HCT116 (cell line): ENCODE results near the gene DCP1B. TPM values are rescaled to one million over a fixed set of nuclear protein-coding genes. Genes with fewer than 3 reads are reported as not detected.

Experiments used
- ATAC-seq: fragments of 200-7000 bp; cut with Tn5 transposase; 2 replicates; pipeline ENCODE4 v1.9.1; 2020; ENCODE audit warnings: mild to moderate bottlenecking, moderate library complexity
- BruUV-seq: library from RNA; stranded (reverse); fragments of 400-500 nt; replicated peaks from 2 replicates; lab custom pipeline; 2021; lab: Mats Ljungman, UMichigan
- CTCF ChIA-PET: fragments of 300-600 bp; sonication (Branson Sonifier 250); formaldehyde crosslinking; loops from one replicate; lab custom pipeline; 2021; ENCODE audit warnings: antibody characterized with exemption; lab: Charles Lee
- POLR2A ChIA-PET: fragments of 300-600, 350-600 bp; sonication (Branson Sonifier 250); formaldehyde crosslinking; loops from one replicate; lab custom pipeline; 2021; ENCODE audit warnings: antibody characterized with exemption; lab: Charles Lee
- RAD21 ChIA-PET, 2 experiments: fragments of 300-600 bp; sonication (Branson Sonifier 250); formaldehyde crosslinking; loops; one replicate each; lab custom pipeline; 2023; ENCODE audit warnings: low total read pairs in 2 of 2; ENCODE audit not compliant: uncharacterized antibody in 2 of 2, unreplicated experiment in 2 of 2, low non-redundant PET in 1 of 2; lab: Charles Lee
- DNase-seq: peaks from one replicate; pipeline ENCODE4 v3.0.0-alpha.2; 2010; ENCODE audit warnings: low read depth, low spot score
- H2AFZ ChIP-seq: fragments of 200-600 bp; shearing (Covaris generic), sonication (generic); 2 replicates; pipeline ENCODE4 v1.6.1; 2017; ENCODE audit warnings: low read depth, mixed run types, mixed read lengths, antibody characterized with exemption, low read length; ENCODE audit not compliant: poor library complexity, severe bottlenecking
- H3K27ac ChIP-seq: 2 replicates; pipeline ENCODE4 v1.5.1; 2012; ENCODE audit warnings: low read depth, low read length
- H3K27me3 ChIP-seq: fragments of 200-600 bp; sonication (generic); 2 replicates; pipeline ENCODE4 v1.6.1; 2016; ENCODE audit warnings: mixed run types, low read length, mixed read lengths; ENCODE audit not compliant: insufficient read depth
- H3K36me3 ChIP-seq, 2 experiments: fragments of 200-500 bp in 1 of 2; fragments of 200-600 bp in 1 of 2; sonication (Bioruptor generic) in 1 of 2; sonication (generic) in 1 of 2; 2 replicates each; pipeline versions ENCODE4 v1.5.1 to v1.6.1; 2014 to 2016; ENCODE audit warnings: low read length in 2 of 2, inconsistent platforms in 1 of 2, mixed read lengths in 1 of 2, mixed run types in 1 of 2; ENCODE audit not compliant: insufficient read depth in 2 of 2, control insufficient read depth in 1 of 2
- H3K4me1 ChIP-seq, 2 experiments: fragments of 200-600 bp in 1 of 2; sonication (generic) in 1 of 2; 2 replicates each; pipeline versions ENCODE4 v1.5.1 to v1.6.1; 2012 to 2017; ENCODE audit warnings: low read length in 2 of 2, inconsistent platforms in 1 of 2, mild to moderate bottlenecking in 1 of 2, mixed read lengths in 1 of 2, mixed run types in 1 of 2, moderate library complexity in 1 of 2; ENCODE audit not compliant: insufficient read depth in 2 of 2, control insufficient read depth in 1 of 2
- H3K4me2 ChIP-seq: fragments of 200-600 bp; sonication (generic); 2 replicates; pipeline ENCODE4 v1.6.1; 2017; ENCODE audit warnings: mixed run types, low read length, mixed read lengths
- H3K4me3 ChIP-seq, 2 experiments: fragments of 200-600 bp in 1 of 2; sonication (generic) in 1 of 2; replicated peaks in 1 of 2; 2 replicates each; pipeline ENCODE4 v1.5.1; 2011 to 2016; ENCODE audit warnings: low read length in 2 of 2, control low read depth in 1 of 2, low read depth in 1 of 2, mild to moderate bottlenecking in 1 of 2, mixed read lengths in 1 of 2, mixed run types in 1 of 2
- H3K79me2 ChIP-seq: fragments of 200-600 bp; sonication (generic); 2 replicates; pipeline ENCODE4 v1.6.1; 2017; ENCODE audit warnings: mild to moderate bottlenecking, mixed run types, low read length, moderate library complexity, mixed read lengths; ENCODE audit not compliant: insufficient read depth
- H3K9ac ChIP-seq: fragments of 200-600 bp; sonication (generic); 2 replicates; pipeline ENCODE4 v1.6.1; 2016; ENCODE audit warnings: low read length, mixed read lengths
- H3K9me2 ChIP-seq: fragments of 200-600 bp; sonication (generic), shearing (Covaris generic); 2 replicates; pipeline ENCODE4 v1.6.1; 2017; ENCODE audit warnings: mixed run types, mild to moderate bottlenecking, moderate library complexity; ENCODE audit not compliant: insufficient read depth
- H3K9me3 ChIP-seq, 2 experiments: fragments of 200-500 bp in 1 of 2; fragments of 200-600 bp in 1 of 2; sonication (Bioruptor generic) in 1 of 2; sonication (generic) in 1 of 2; 2 replicates each; pipeline ENCODE4 v1.6.1; 2014 to 2017; ENCODE audit warnings: low read length in 2 of 2, mixed read lengths in 2 of 2, inconsistent platforms in 1 of 2, low read depth in 1 of 2, mild to moderate bottlenecking in 1 of 2, mixed run types in 1 of 2, moderate library complexity in 1 of 2; ENCODE audit not compliant: control insufficient read depth in 1 of 2, insufficient read depth in 1 of 2
- H4K20me1 ChIP-seq: fragments of 200-600 bp; sonication (generic), shearing (Covaris generic); 2 replicates; pipeline ENCODE4 v1.6.1; 2017; ENCODE audit warnings: mixed run types, mild to moderate bottlenecking, moderate library complexity; ENCODE audit not compliant: insufficient read depth
- EGR1 ChIP-seq: IDR thresholded peaks from 2 replicates; pipeline ENCODE4 v1.6.1; 2012; ENCODE audit warnings: low read depth
- FOSL1 ChIP-seq: IDR thresholded peaks from 2 replicates; pipeline ENCODE4 v1.6.1; 2012; ENCODE audit warnings: low read depth
- JUND ChIP-seq: IDR thresholded peaks from 2 replicates; pipeline ENCODE4 v1.6.1; 2012
- RAD21 ChIP-seq: IDR thresholded peaks from 2 replicates; pipeline ENCODE4 v1.6.1; 2012; ENCODE audit warnings: low read depth, mild to moderate bottlenecking
- ZNF274 ChIP-seq: fragments of 200-500 bp; sonication (Bioruptor generic); IDR thresholded peaks from 2 replicates; pipeline ENCODE4 v1.6.1; 2014; ENCODE audit warnings: mild to moderate bottlenecking, low read depth, low read length, inconsistent platforms
- intact Hi-C: fragments of 100-400 bp; cut with micrococcal nuclease; formaldehyde crosslinking; loops from 2 replicates; pipeline ENCODE4 v1.10.0; 2022
- total RNA-seq: library from RNA; stranded (reverse); gene quantifications from one replicate; pipeline ENCODE4 v1.2.1, GENCODE V29; 2021; ENCODE audit not compliant: unreplicated experiment
- TF ChIP-seq, protein P1 (sequence below): IDR thresholded peaks from 2 replicates; pipeline ENCODE4 v1.6.1; 2012
- TF ChIP-seq, protein P2 (sequence below): IDR thresholded peaks from 2 replicates; pipeline ENCODE4 v1.6.1; 2011; ENCODE audit warnings: mild to moderate bottlenecking, low read length, moderate library complexity; ENCODE audit not compliant: insufficient replicate concordance; ENCODE audit errors: extremely low read depth
- TF ChIP-seq, protein P3 (sequence below), 3 experiments: fragments of 200-600 bp in 1 of 3; sonication (generic) in 1 of 3; IDR thresholded peaks in 2 of 3; conservative IDR thresholded peaks in 1 of 3; 2 replicates each; pipeline ENCODE4 v1.5.1; 2012 to 2017; ENCODE audit warnings: low read depth in 2 of 3, low read length in 2 of 3, antibody characterized with exemption in 1 of 3, borderline replicate concordance in 1 of 3, control low read depth in 1 of 3, mild to moderate bottlenecking in 1 of 3, mixed read lengths in 1 of 3, mixed run types in 1 of 3, moderate library complexity in 1 of 3; ENCODE audit not compliant: insufficient read depth in 1 of 3

The DCP1B gene
- total RNA-seq, 1 experiment from 2014 or later = 13.8 TPM

DNA sequence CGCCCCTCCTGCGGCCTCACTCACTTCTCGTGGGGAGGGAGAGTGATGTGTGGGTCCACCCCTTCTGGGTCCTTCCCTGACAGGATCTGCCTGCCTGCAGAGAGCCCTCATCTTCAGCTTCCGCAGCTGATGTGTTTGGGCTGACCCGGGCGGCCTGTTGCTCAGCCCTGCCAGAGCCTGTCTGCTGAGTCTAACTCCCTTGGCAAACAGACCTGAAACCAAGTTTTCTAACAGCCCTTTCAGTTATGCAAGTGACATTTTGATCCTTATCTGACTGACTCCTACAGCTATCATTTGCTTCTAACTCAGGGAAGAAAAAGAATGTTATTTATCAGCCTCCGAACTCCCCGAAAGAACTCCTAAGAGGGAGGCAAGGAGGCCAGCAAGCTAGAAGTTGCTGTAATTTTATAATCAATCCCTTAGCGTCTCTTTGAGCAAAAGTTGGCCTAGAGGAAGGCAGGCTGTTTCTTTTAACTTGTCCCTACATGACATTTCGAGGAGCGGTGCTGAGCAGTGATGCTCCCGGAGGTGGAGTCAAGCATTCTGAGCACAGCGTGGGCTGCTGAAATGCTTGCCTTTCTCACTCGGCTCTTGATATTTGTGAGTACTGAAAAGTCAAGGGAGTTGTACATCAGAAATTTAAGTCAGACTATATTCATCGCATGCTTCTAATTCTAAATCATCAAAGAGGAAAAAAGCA, 54.3 kb downstream of the DCP1B start:
- Histone ChIP-seq H3K9me2 (no peaks in the 10 kb centered on the region), H3K36me3 (peaks cover 7 to 15% of the 10 kb centered on the region in 2 experiments; a peak in 1 of 4 replicates), H4K20me1 (no peaks in the 10 kb centered on the region), H3K4me3 (no peak overlapping the region), H3K4me1 (no peaks in the 10 kb centered on the region), H3K9ac (no peak overlapping the region), H3K27me3 (no peaks in the 10 kb centered on the region), H2AFZ (no peak overlapping the region), H3K9me3 (no peaks in the 10 kb centered on the region), H3K4me2 (no peak overlapping the region), H3K79me2 (no peaks in the 10 kb centered on the region), H3K27ac (no peak overlapping the region)
- ChIA-PET CTCF (interaction anchor here (1.4 kb wide), 1 partner anchor 10 kb away, joined by 7 read pairs; no protein-coding TSS in a partner anchor), POLR2A (no interaction called here), RAD21 (no interaction called here)
- ATAC-seq (no peak), DNase-seq (no peak)
- no TSS peak for BruUV-seq
- TF ChIP-seq EGR1 (no peak), FOSL1 (no peak), ZNF274 (no peak), JUND (no peak), RAD21 (no peak)
- TF ChIP-seq, protein P1, sequence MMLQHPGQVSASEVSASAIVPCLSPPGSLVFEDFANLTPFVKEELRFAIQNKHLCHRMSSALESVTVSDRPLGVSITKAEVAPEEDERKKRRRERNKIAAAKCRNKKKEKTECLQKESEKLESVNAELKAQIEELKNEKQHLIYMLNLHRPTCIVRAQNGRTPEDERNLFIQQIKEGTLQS = no peak
- TF ChIP-seq, protein P2, sequence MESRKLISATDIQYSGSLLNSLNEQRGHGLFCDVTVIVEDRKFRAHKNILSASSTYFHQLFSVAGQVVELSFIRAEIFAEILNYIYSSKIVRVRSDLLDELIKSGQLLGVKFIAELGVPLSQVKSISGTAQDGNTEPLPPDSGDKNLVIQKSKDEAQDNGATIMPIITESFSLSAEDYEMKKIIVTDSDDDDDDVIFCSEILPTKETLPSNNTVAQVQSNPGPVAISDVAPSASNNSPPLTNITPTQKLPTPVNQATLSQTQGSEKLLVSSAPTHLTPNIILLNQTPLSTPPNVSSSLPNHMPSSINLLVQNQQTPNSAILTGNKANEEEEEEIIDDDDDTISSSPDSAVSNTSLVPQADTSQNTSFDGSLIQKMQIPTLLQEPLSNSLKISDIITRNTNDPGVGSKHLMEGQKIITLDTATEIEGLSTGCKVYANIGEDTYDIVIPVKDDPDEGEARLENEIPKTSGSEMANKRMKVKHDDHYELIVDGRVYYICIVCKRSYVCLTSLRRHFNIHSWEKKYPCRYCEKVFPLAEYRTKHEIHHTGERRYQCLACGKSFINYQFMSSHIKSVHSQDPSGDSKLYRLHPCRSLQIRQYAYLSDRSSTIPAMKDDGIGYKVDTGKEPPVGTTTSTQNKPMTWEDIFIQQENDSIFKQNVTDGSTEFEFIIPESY = no peak
- TF ChIP-seq, protein P3, sequence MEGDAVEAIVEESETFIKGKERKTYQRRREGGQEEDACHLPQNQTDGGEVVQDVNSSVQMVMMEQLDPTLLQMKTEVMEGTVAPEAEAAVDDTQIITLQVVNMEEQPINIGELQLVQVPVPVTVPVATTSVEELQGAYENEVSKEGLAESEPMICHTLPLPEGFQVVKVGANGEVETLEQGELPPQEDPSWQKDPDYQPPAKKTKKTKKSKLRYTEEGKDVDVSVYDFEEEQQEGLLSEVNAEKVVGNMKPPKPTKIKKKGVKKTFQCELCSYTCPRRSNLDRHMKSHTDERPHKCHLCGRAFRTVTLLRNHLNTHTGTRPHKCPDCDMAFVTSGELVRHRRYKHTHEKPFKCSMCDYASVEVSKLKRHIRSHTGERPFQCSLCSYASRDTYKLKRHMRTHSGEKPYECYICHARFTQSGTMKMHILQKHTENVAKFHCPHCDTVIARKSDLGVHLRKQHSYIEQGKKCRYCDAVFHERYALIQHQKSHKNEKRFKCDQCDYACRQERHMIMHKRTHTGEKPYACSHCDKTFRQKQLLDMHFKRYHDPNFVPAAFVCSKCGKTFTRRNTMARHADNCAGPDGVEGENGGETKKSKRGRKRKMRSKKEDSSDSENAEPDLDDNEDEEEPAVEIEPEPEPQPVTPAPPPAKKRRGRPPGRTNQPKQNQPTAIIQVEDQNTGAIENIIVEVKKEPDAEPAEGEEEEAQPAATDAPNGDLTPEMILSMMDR (IDR thresholded peaks at IDR 0.05 in 2 of 3, conservative IDR thresholded peaks at IDR 0.05 in 1 of 3; ENCODE audit: borderline replicate concordance in 1 of 3, insufficient read depth in 1 of 3, low read depth in 2 of 3, low read length in 2 of 3) = no peak
- intact Hi-C loops = no loop called here
